GM12892 (cell line): Measurements from ENCODE around the gene H2BK1.

Experiments used
- POLR2A ChIP-seq: IDR thresholded peaks from 2 replicates; pipeline ENCODE4 v1.6.1; 2011; ENCODE audit warnings: low read depth, low read length, control low read depth
- POLR2AphosphoS5 ChIP-seq: IDR thresholded peaks from 2 replicates; pipeline ENCODE4 v1.6.1; 2011; ENCODE audit warnings: low read depth, low read length, control low read depth

DNA sequence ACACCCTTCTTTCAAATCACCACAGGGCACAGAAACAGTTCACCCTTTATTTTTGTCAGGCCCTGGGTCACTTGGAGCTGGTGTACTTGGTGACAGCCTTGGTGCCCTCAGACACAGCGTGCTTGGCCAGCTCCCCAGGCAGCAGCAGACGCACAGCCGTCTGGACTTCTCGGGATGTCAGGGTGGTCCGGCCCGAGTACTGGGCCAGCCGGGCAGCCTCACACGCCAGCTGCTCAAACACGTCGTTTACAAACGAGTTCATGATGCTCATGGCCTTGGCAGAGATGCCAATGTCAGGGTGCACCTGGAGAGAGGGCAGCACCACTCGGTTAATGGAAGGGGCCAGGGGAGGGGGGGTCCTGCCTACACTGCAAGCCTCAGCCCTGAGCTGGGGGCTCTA, 2.5 kb downstream of the H2BK1 start:
- no peak for TF ChIP-seq POLR2A
- TF ChIP-seq POLR2AphosphoS5 = no peak
